ENCODE measurements around the gene OTOG. TPM values are rescaled to one million over a fixed set of nuclear protein-coding genes. Genes with fewer than 3 reads are reported as not detected.

OTOG gene
- total RNA-seq, 1 donor, result not detected

- no peak for DNase-seq (ENCODE audit: low read depth)
- H3K4me3 ChIP-seq (ENCODE audit: low read depth, low read length), result no peak overlapping the region
- TF ChIP-seq, protein P1, sequence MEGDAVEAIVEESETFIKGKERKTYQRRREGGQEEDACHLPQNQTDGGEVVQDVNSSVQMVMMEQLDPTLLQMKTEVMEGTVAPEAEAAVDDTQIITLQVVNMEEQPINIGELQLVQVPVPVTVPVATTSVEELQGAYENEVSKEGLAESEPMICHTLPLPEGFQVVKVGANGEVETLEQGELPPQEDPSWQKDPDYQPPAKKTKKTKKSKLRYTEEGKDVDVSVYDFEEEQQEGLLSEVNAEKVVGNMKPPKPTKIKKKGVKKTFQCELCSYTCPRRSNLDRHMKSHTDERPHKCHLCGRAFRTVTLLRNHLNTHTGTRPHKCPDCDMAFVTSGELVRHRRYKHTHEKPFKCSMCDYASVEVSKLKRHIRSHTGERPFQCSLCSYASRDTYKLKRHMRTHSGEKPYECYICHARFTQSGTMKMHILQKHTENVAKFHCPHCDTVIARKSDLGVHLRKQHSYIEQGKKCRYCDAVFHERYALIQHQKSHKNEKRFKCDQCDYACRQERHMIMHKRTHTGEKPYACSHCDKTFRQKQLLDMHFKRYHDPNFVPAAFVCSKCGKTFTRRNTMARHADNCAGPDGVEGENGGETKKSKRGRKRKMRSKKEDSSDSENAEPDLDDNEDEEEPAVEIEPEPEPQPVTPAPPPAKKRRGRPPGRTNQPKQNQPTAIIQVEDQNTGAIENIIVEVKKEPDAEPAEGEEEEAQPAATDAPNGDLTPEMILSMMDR (IDR thresholded peaks at IDR 0.05; ENCODE audit: insufficient read depth, low read depth, low read length), result no peak
Observed at GRCh38 chr11:17537261-17537660, 9.8 kb upstream of the OTOG start.

GRCh38 chr11:17538054-17538453 is 9.0 kb upstream of the OTOG start:
- no peak overlapping the region for H3K4me3 ChIP-seq (ENCODE audit: low read depth, low read length)
- no peak for DNase-seq (ENCODE audit: low read depth)
- TF ChIP-seq, protein P1 (IDR thresholded peaks at IDR 0.05; ENCODE audit: insufficient read depth, low read depth, low read length), result no peak

GRCh38 chr11:17538731-17539130 is 8.3 kb upstream of the OTOG start:
- no peak overlapping the region for H3K4me3 ChIP-seq (ENCODE audit: low read depth, low read length)
- TF ChIP-seq, protein P1 (IDR thresholded peaks at IDR 0.05; ENCODE audit: insufficient read depth, low read depth, low read length), result no peak
- no peak for DNase-seq (ENCODE audit: low read depth)

GRCh38 chr11:17540807-17541206 is 6.3 kb upstream of the OTOG start:
- DNase-seq (ENCODE audit: low read depth), result no peak
- TF ChIP-seq, protein P1 (IDR thresholded peaks at IDR 0.05; ENCODE audit: insufficient read depth, low read depth, low read length), result no peak
- no peak overlapping the region for H3K4me3 ChIP-seq (ENCODE audit: low read depth, low read length)

DNA sequence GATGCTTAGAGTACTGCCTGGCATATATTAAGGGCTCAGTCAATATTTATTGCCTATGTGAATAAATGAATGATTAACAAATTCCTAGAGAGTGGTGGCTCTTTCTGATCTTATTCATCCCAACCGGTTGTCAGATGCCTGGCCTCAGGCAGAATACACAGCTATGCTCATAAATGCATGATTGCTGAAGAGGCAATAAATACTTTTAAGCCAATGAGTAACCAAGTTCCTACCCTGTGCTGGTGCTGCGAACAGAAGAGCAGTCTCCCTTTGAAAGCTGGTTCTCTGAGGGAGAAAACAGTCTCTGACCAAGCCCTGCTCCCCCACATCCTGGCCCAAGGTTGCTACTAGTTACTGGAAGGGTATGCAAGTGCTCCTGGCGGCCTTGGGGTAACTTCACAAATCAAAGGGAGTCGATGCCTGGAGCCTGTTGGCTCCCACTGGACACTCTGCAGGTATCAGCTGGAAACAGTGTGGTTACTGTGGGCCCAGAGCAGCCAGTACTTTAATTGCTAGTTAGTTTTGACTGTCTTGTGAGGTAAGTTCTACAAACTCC is 5.7 kb upstream of the OTOG start:
- TF ChIP-seq, protein P1 (IDR thresholded peaks at IDR 0.05; ENCODE audit: insufficient read depth, low read depth, low read length), result no peak
- no peak overlapping the region for H3K4me3 ChIP-seq (ENCODE audit: low read depth, low read length)
- no peak for DNase-seq (ENCODE audit: low read depth)

DNA sequence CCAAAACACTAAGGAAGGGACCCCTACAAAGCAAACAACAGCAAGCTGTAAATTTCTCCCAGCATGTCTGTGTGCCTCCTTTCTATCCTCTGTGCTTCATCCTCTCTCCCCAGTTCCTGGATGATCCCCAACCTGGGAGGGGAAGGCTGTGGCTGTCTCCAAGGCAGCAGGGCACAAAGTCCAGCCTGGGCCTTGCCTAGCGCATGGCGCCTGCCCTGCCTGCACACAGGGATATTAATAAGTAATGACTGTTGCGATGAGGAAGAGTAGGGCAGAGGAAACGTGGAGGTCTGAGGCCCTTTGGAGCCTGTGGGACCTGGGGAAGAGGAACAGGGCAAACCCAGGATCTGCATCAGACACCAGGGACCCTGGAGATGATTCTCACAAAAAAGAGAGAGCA is 4.8 kb upstream of the OTOG start:
- no peak for DNase-seq (ENCODE audit: low read depth)
- no peak overlapping the region for H3K4me3 ChIP-seq (ENCODE audit: low read depth, low read length)
- TF ChIP-seq, protein P1 (IDR thresholded peaks at IDR 0.05; ENCODE audit: insufficient read depth, low read depth, low read length), result no peak

DNA sequence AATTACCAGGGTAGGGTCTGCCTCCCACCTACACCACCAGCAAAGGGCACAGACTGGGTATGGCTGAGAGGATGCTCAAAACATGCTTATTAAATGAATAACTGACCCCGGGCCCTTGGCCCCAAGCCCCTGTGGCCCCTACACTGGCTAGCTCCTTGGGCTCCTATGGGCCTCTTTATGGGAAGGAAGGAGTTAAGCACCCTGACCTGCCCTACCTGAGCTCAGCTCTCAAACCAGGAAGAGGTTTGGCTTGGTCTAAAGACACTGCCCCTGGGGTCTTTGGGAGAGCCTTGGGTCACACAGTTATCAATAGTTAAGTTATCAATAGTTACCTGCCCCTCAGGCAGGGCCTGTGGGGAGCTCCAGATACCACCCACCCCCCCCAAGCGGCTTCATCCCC is 4.0 kb upstream of the OTOG start:
- no peak overlapping the region for H3K4me3 ChIP-seq (ENCODE audit: low read depth, low read length)
- DNase-seq (ENCODE audit: low read depth), result no peak
- TF ChIP-seq, protein P1 (IDR thresholded peaks at IDR 0.05; ENCODE audit: insufficient read depth, low read depth, low read length), result no peak

Measured in fibroblast of villous mesenchyme (primary cell).